ENCODE results near the gene RPS28. TPM values are rescaled to one million over a fixed set of nuclear protein-coding genes. Genes with fewer than 3 reads are reported as not detected.
"Not testable (repeated sequence)": the region's sequence is repeated elsewhere in the genome, so short reads cannot be mapped to it uniquely, and the experiment has no call there.

RPS28 gene
- 1,715 and 2,131 TPM in 2 replicates for total RNA-seq (ENCODE audit: low replicate concordance)
- long read RNA-seq, transcript RPS28-203 (4 exons, 1,326 nt) = major isoform, 677 of 688 reads
- long read RNA-seq, partial matches to known transcripts = 1 of 688 reads
- long read RNA-seq, other reads (novel, unspliced or antisense) = 5 of 688 reads

DNA sequence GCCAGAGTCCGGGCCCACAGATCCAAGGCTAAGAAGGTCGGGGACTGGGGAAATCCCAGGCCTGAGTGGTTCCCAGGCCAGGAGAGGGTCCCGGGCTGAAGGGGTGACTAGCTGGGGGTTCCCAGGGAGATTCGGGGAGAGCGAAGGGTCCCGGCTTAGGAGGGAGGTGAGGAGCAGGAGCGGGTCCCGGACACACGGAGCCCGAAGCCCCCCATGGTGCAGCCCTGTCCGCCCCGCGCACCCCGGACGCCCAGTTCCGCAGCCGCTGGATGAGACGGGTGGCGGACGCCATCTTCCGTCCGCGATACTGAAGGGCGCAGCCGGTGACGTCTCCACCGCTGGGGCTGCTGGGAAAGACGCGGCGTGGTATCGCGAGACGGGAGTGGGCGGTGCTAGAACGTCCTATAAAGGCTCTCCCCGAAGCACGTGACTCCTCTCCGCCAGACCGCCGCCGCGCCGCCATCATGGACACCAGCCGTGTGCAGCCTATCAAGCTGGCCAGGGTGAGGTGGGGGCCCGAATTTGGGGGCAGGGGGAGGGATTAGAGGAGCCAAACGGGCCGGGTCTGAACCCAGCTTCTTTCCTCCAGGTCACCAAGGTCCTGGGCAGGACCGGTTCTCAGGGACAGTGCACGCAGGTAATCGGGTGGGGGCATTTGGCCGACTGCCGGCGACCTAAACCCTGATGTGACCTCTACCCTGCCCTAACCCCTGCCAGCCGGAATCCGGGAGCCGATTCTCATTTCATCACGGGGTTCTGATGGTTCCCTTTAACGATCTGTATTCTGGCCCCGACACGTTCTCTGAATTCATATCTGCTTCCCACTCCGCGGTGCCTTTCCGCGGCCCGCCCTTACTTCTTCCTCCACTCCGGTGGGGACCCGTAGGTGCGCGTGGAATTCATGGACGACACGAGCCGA, at the start of gene RPS28, which contains the start of gene NDUFA7:
Gene RPS28 (plus strand): TSS at position 430 of the 919 bp plus-strand sequence. CDS start 35 bp downstream, at position 465.
Gene NDUFA7 (minus strand): TSS at position 309 of the 919 bp plus-strand sequence. CDS start 17 bp downstream, at position 292.
- Mint-ChIP-seq H3K27me3 (no peaks in the 10 kb centered on the region), H3K9me3 (no peaks in the 10 kb centered on the region), H3K4me3 (peak within 1 kb of the TSS; percentile 99), H3K4me1 (ENCODE audit: unreplicated experiment) (peaks cover 9% of the 10 kb centered on the region), H3K27ac (peak within 1 kb of the TSS; percentile 99), H3K36me3 (no peaks in the 10 kb centered on the region)
- TF ChIP-seq CTCF (conservative IDR thresholded peaks at IDR 0.05) = no peak
- DNase-seq (ENCODE audit: extremely low spot score, unreplicated experiment) = peak; percentile 98

DNA sequence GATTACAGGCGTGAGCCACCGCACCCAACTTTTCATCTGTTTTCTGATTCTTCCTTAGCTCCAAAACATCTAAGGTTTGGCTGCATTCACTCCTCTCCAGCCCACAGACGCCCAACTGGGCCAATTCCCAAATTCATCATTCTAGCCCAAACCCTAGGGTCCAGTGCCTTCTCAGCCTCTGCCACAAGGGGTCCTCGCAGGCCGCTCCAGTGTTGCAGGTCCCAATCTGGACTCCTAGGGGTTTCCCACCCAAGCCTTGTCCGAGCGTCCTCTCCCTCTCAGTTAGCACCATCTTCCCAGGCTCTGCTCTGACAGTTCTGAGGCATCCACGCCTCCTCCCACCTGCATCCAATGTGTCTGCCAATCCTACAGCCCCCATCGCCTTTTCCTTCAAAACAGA, 44.8 kb upstream of the RPS28 start:
- H3K4me3 Mint-ChIP-seq; H3K4me1 Mint-ChIP-seq (ENCODE audit: unreplicated experiment); H3K9me3 Mint-ChIP-seq; H3K27ac Mint-ChIP-seq; H3K36me3 Mint-ChIP-seq; H3K27me3 Mint-ChIP-seq; DNase-seq (ENCODE audit: extremely low spot score, unreplicated experiment): not testable (repeated sequence)

DNA sequence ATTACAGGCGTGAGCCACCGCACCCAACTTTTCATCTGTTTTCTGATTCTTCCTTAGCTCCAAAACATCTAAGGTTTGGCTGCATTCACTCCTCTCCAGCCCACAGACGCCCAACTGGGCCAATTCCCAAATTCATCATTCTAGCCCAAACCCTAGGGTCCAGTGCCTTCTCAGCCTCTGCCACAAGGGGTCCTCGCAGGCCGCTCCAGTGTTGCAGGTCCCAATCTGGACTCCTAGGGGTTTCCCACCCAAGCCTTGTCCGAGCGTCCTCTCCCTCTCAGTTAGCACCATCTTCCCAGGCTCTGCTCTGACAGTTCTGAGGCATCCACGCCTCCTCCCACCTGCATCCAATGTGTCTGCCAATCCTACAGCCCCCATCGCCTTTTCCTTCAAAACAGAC, 30.0 kb upstream of the RPS28 start:
- not testable (repeated sequence) for H3K27ac Mint-ChIP-seq

DNA sequence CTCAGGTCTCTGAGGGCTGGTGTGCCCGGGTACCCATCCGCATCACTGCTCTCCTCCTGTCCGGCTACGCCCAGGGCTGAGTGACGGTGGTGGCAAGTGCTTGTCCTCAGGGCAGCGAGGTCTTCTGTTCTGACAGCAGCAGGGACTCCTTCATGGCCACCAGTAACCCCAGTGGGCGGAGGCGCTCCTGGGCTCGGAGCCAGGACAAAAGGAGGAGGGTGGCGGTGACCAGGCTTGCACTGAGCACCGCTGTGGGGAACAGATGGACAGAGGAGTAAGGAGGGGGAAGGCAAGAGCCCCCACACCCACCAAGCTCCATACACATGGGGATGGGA, 19.0 kb upstream of the RPS28 start:
- Mint-ChIP-seq H3K9me3 (no peaks in the 10 kb centered on the region), H3K4me1 (ENCODE audit: unreplicated experiment) (peaks cover 3% of the 10 kb centered on the region), H3K36me3 (no peaks in the 10 kb centered on the region), H3K27ac (no peak overlapping the region), H3K4me3 (no peak overlapping the region), H3K27me3 (peaks cover 1% of the 10 kb centered on the region)
- TF ChIP-seq CTCF (conservative IDR thresholded peaks at IDR 0.05) = no peak
- DNase-seq (ENCODE audit: extremely low spot score, unreplicated experiment) = peak; percentile 65

More for the DNA sequence above, 30.0 kb upstream of the RPS28 start:
- not testable (repeated sequence) for H3K9me3 Mint-ChIP-seq; H3K36me3 Mint-ChIP-seq; H3K4me1 Mint-ChIP-seq (ENCODE audit: unreplicated experiment); DNase-seq (ENCODE audit: extremely low spot score, unreplicated experiment); H3K4me3 Mint-ChIP-seq; H3K27me3 Mint-ChIP-seq

DNA sequence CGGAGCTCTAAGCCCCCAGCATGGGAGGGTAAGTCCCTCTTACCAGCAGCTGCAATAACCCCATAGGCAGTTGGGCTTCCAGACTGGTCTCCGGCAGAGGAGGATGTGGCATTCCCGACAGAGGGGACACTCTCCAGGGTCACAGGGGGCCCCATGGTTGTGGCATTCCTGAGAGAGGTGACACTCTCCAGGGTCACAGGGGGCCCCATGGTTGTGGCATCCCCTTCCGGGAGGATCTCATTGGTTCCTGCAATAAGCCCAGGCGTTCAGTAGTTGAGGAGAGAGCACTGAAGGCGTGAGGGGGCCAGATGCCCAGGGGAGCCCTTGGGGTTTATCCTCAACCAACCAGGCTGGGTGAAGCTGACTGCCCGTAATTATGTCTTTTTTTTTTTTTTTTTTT, 18.6 kb upstream of the RPS28 start:
- Mint-ChIP-seq H3K27ac (no peak overlapping the region), H3K36me3 (no peaks in the 10 kb centered on the region), H3K4me3 (no peak overlapping the region), H3K9me3 (no peaks in the 10 kb centered on the region), H3K27me3 (peaks cover 3% of the 10 kb centered on the region), H3K4me1 (ENCODE audit: unreplicated experiment) (peaks cover 7% of the 10 kb centered on the region)
- peak; percentile 60 for DNase-seq (ENCODE audit: extremely low spot score, unreplicated experiment)
- no peak for TF ChIP-seq CTCF (conservative IDR thresholded peaks at IDR 0.05)

- DNase-seq (ENCODE audit: extremely low spot score, unreplicated experiment) = peak; percentile 67
- Mint-ChIP-seq H3K4me1 (ENCODE audit: unreplicated experiment) (peaks cover 13% of the 10 kb centered on the region), H3K9me3 (no peaks in the 10 kb centered on the region), H3K27me3 (peaks cover 3% of the 10 kb centered on the region), H3K36me3 (no peaks in the 10 kb centered on the region), H3K27ac (peak overlapping the region; percentile 55), H3K4me3 (no peak overlapping the region)
- TF ChIP-seq CTCF (conservative IDR thresholded peaks at IDR 0.05) = no peak
These were observed 16.3 kb upstream of the RPS28 start for GRCh38 chr19:8304841-8305621.
